AG08395 (cell line): ENCODE results near the gene HLX.

Experiments
- DNase-seq: peaks from one replicate; pipeline ENCODE4 v3.0.0; 2012; ENCODE audit warnings: mixed read lengths, low spot score

The HLX gene

GRCh38 chr1:220882061-220882891 lies 3.0 kb downstream of the HLX start:
- DNase-seq = no peak

GRCh38 chr1:220884109-220884980 lies 5.1 kb downstream of the HLX start:
- DNase-seq = no peak

GRCh38 chr1:220884981-220885918 lies 6.0 kb downstream of the HLX start:
- DNase-seq = no peak

- DNase-seq = no peak
These were observed 6.7 kb downstream of the HLX start for GRCh38 chr1:220885971-220886370.

- DNase-seq = no peak
These were observed 7.4 kb downstream of the HLX start for GRCh38 chr1:220886470-220887201.

GRCh38 chr1:220887202-220887519 lies 7.9 kb downstream of the HLX start:
- no peak for DNase-seq

- DNase-seq = no peak
These were observed 8.5 kb downstream of the HLX start for GRCh38 chr1:220887520-220888416.

GRCh38 chr1:220888417-220888986 lies 9.3 kb downstream of the HLX start:
- DNase-seq = no peak

GRCh38 chr1:220889333-220889732 lies 10.1 kb downstream of the HLX start:
- no peak for DNase-seq

- no peak for DNase-seq
These were observed 10.6 kb downstream of the HLX start for GRCh38 chr1:220889848-220890287.

GRCh38 chr1:220890602-220891001 lies 11.4 kb downstream of the HLX start:
- no peak for DNase-seq

- DNase-seq = no peak
These were observed 12.2 kb downstream of the HLX start for GRCh38 chr1:220891224-220892085.

- no peak for DNase-seq
These were observed 12.8 kb downstream of the HLX start for GRCh38 chr1:220892086-220892376.

- DNase-seq = no peak
These were observed 13.9 kb downstream of the HLX start for GRCh38 chr1:220892997-220893700.

- DNase-seq = no peak
These were observed 14.4 kb downstream of the HLX start for GRCh38 chr1:220893701-220894024.

- no peak for DNase-seq
These were observed 15.0 kb downstream of the HLX start for GRCh38 chr1:220894025-220894923.

- no peak for DNase-seq
These were observed 15.6 kb downstream of the HLX start for GRCh38 chr1:220894924-220895256.

- no peak for DNase-seq
These were observed 16.2 kb downstream of the HLX start for GRCh38 chr1:220895412-220895946.
